GM12891 (cell line): Measurements from ENCODE around the gene FHIT.

ENCODE experiments used
- POLR2A ChIP-seq: IDR thresholded peaks from 2 replicates; pipeline ENCODE4 v1.6.1; 2011; ENCODE audit warnings: low read depth, low read length, control low read depth
- POLR2AphosphoS5 ChIP-seq: IDR thresholded peaks from 2 replicates; pipeline ENCODE4 v1.6.1; 2011; ENCODE audit warnings: low read depth, low read length, control low read depth
- SPI1 ChIP-seq: IDR thresholded peaks from 2 replicates; pipeline ENCODE4 v1.6.1; 2011; ENCODE audit warnings: low read depth, low read length, control low read depth
- TAF1 ChIP-seq: IDR thresholded peaks from 2 replicates; pipeline ENCODE4 v1.6.1; 2011; ENCODE audit warnings: low read depth, low read length, control low read depth

GRCh38 chr3:60238550-60238949, 1012.7 kb downstream of the FHIT start:
- TF ChIP-seq POLR2A (no peak), POLR2AphosphoS5 (no peak), SPI1 (no peak), TAF1 (no peak)
